Measurements from ENCODE around the gene FNTB. TPM values are rescaled to one million over a fixed set of nuclear protein-coding genes. Genes with fewer than 3 reads are reported as not detected.

Gene FNTB, protein sequence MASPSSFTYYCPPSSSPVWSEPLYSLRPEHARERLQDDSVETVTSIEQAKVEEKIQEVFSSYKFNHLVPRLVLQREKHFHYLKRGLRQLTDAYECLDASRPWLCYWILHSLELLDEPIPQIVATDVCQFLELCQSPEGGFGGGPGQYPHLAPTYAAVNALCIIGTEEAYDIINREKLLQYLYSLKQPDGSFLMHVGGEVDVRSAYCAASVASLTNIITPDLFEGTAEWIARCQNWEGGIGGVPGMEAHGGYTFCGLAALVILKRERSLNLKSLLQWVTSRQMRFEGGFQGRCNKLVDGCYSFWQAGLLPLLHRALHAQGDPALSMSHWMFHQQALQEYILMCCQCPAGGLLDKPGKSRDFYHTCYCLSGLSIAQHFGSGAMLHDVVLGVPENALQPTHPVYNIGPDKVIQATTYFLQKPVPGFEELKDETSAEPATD
- 22.2 to 24.5 TPM (median 22.9 TPM) in 5 replicates for total RNA-seq (2022; extraction: Qiagen RNA extraction)

DNA sequence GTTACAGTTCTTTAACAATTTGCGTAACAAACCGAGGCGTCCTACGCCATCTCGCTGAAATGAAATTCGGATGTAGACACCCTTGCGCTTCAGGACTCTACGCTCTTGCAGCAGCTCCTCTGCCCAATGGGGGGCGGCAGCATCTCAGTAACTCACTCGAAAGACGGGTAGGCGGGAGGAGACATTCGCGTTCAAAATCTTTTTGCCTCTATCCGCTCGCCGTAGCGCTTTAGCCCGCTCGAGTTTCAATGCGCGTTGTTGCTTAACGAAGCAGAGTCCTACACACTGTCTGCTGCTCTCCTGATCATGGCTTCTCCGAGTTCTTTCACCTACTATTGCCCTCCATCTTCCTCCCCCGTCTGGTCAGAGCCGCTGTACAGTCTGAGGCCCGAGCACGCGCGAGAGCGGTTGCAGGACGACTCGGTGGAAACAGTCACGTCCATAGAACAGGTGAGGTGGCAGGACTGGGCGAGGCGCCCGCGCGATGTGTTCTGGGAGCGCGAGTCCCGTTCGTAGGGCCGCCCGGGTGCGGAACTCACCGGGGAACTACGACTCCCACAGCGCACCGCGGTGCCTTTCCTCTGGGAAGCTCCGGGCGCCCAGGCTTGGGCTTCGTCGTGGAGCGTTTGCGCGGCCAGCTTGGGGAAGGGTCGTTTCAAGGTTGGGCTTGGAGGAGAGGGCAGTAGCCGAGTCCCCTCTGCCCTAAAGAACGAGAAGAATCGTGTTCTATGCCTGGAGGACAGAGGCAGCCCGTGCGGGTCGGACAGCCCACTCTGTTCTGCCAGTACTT lies at the start of gene FNTB:
TSS of gene FNTB (plus strand) at position 248 of the 790 bp plus-strand sequence. CDS start at position 307, 59 bp downstream.

GRCh38 chr14:64942531-64943111 lies 44.1 kb upstream of the FNTB start, which contains the start of gene GPX2:
Gene GPX2 (minus strand): TSS chr14:64942745. CDS start chr14:64942726, 19 bp downstream.

DNA sequence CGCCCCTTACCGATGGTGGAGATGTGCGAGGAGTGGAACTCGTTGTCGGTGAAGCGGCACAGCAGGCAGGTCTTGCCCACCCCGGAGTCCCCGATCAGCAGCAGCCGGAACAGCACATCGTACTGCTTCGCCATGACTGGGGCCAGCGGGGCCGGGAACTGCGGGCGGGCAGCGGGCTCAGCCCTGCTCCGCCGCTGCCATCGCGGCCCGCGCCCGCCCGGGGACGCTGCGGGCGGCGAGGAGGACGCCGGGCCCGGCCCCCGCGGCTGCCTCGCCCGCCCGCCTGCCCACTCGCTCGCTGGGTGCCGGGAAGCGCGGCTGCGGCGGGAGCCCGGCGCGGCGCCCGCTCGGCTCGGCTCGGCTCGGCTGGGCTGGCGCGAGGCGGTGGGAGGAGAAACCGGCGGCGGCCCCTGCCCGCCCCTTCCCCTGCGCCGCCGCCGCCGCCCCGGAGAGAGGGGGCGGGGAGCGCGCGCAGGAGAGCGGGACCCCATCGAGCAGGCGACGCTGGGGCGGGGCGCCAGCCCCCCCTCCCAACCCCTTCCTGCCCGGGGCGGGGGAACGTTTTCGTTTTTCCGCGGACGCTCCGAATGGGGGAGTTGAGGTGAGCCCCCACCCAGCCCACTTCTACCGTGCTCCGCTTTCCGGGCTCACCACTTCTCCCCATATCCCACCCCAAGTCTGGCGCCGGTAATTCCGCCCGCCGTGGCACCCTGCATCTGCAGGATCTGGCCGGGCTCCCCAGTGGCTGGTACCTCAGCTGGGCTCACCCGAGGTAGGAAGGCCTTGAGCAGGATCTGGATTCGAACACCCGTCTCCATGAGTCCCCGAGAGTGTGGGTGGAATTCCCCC lies 14.5 kb upstream of the FNTB start, which contains the start of gene RAB15:
TSS of gene RAB15 (minus strand) at position 394 of the 849 bp plus-strand sequence. CDS start at position 134, 260 bp downstream.

GRCh38 chr14:65102441-65103149 lies 115.9 kb downstream of the FNTB start, which contains the start of gene MAX:
Gene MAX (minus strand): TSS chr14:65102517. CDS start chr14:65102339, 178 bp downstream.

Other genes with a start within 250 kb of the FNTB start
- gene SPTB, start 107.0 kb upstream of the FNTB start, total RNA-seq (2022; extraction: Qiagen RNA extraction), result 1.2 to 2.4 TPM (median 2.0 TPM) in 5 replicates
- 75.4 to 134 TPM (median 77.2 TPM) in 5 replicates for gene CHURC1, start 72.4 kb upstream of the FNTB start, total RNA-seq (2022; extraction: Qiagen RNA extraction)
- 172 to 291 TPM (median 185 TPM) in 5 replicates for gene GPX2, start 44.1 kb upstream of the FNTB start, total RNA-seq (2022; extraction: Qiagen RNA extraction)
- 20.9 to 23.4 TPM (median 21.6 TPM) in 5 replicates for gene RAB15, start 14.6 kb upstream of the FNTB start, total RNA-seq (2022; extraction: Qiagen RNA extraction)
- gene MAX, start 115.6 kb downstream of the FNTB start, total RNA-seq (2022; extraction: Qiagen RNA extraction), result 60.5 to 70.1 TPM (median 67.5 TPM) in 5 replicates